ENCODE measurements around the gene ARHGAP5.

Gene ARHGAP5

GRCh38 chr14:32043624-32044023 lies 33.5 kb upstream of the ARHGAP5 start:
- TF ChIP-seq CTCF (conservative IDR thresholded peaks at IDR 0.05; ENCODE audit: low read depth): no peak
- POLR2A ChIA-PET (ENCODE audit: low non-redundant PET): no interaction called here
- H3K27ac ChIP-seq: no peak overlapping the region
- CTCF ChIA-PET: no interaction called here
- DNase-seq (ENCODE audit: low spot score): no peak

GRCh38 chr14:32044454-32044853 lies 32.6 kb upstream of the ARHGAP5 start:
- ChIA-PET CTCF (interaction anchor here (1.4 kb wide), 1 partner anchor 29 kb away, joined by 3 read pairs; no protein-coding TSS in a partner anchor), POLR2A (ENCODE audit: low non-redundant PET) (no interaction called here)
- TF ChIP-seq CTCF (conservative IDR thresholded peaks at IDR 0.05; ENCODE audit: low read depth): no peak
- H3K27ac ChIP-seq: no peak overlapping the region
- no peak for DNase-seq (ENCODE audit: low spot score)

- ChIA-PET POLR2A (ENCODE audit: low non-redundant PET) (no interaction called here), CTCF (interaction anchor here (0.7 kb wide), 1 partner anchor 466 kb away, joined by 5 read pairs; no protein-coding TSS in a partner anchor)
- H3K27ac ChIP-seq: no peak overlapping the region
- no peak for TF ChIP-seq CTCF (conservative IDR thresholded peaks at IDR 0.05; ENCODE audit: low read depth)
- DNase-seq (ENCODE audit: low spot score): no peak
Measured at GRCh38 chr14:32047791-32048190, 29.3 kb upstream of the ARHGAP5 start.

- ChIA-PET POLR2A (ENCODE audit: low non-redundant PET) (no interaction called here), CTCF (no interaction called here)
- H3K27ac ChIP-seq: no peak overlapping the region
- TF ChIP-seq CTCF (conservative IDR thresholded peaks at IDR 0.05; ENCODE audit: low read depth): no peak
- DNase-seq (ENCODE audit: low spot score): no peak
Measured at GRCh38 chr14:32049361-32050088, 27.6 kb upstream of the ARHGAP5 start.

- POLR2A ChIA-PET (ENCODE audit: low non-redundant PET): no interaction called here
- CTCF ChIA-PET: interaction anchor here (0.6 kb wide), 1 partner anchor 94 kb away, joined by 3 read pairs; no protein-coding TSS in a partner anchor
- TF ChIP-seq CTCF (conservative IDR thresholded peaks at IDR 0.05; ENCODE audit: low read depth): no peak
- DNase-seq (ENCODE audit: low spot score): no peak
- no peak overlapping the region for H3K27ac ChIP-seq
Measured at GRCh38 chr14:32050878-32051277, 26.2 kb upstream of the ARHGAP5 start.

GRCh38 chr14:32054536-32054935 lies 22.6 kb upstream of the ARHGAP5 start:
- no peak for DNase-seq (ENCODE audit: low spot score)
- ChIA-PET CTCF (no interaction called here), POLR2A (ENCODE audit: low non-redundant PET) (no interaction called here)
- no peak for TF ChIP-seq CTCF (conservative IDR thresholded peaks at IDR 0.05; ENCODE audit: low read depth)
- H3K27ac ChIP-seq: no peak overlapping the region
